GM23338 (cell line): ENCODE data around the gene NR1H3. TPM values are rescaled to one million over a fixed set of nuclear protein-coding genes. Genes with fewer than 3 reads are reported as not detected.

Experiments
- ATAC-seq: fragments of 200-7000 bp; cut with Tn5 transposase; 3 replicates; pipeline ENCODE4 v1.9.1; 2020
- DNase-seq: peaks from one replicate; pipeline ENCODE4 v3.0.0-alpha.2; 2015; ENCODE audit warnings: low spot score
- H2AFZ ChIP-seq: fragments of 200-600 bp; sonication (generic); 2 replicates; pipeline ENCODE4 v1.8.0; 2016; ENCODE audit warnings: antibody characterized with exemption, mild to moderate bottlenecking, moderate library complexity
- H3F3A ChIP-seq: fragments of 200-600 bp; sonication (generic); replicated peaks from 2 replicates; pipeline ENCODE4 v1.8.0; 2017; ENCODE audit warnings: antibody characterized with exemption, mixed run types, low read depth
- H3K27ac ChIP-seq: fragments of 200-600 bp; sonication (generic); 2 replicates; pipeline ENCODE4 v1.6.1; 2016; ENCODE audit warnings: low read depth
- H3K27me3 ChIP-seq: fragments of 200-600 bp; sonication (generic); 2 replicates; pipeline ENCODE4 v1.8.0; 2016; ENCODE audit warnings: mild to moderate bottlenecking, mixed run types, moderate library complexity; ENCODE audit not compliant: insufficient read depth
- H3K36me3 ChIP-seq: fragments of 200-600 bp; sonication (generic); 2 replicates; pipeline ENCODE4 v1.8.0; 2016; ENCODE audit warnings: mild to moderate bottlenecking; ENCODE audit not compliant: insufficient read depth
- H3K4me1 ChIP-seq: fragments of 200-600 bp; sonication (generic); 2 replicates; pipeline ENCODE4 v1.8.0; 2016; ENCODE audit warnings: mild to moderate bottlenecking, moderate library complexity; ENCODE audit not compliant: insufficient read depth
- H3K4me2 ChIP-seq: fragments of 200-600 bp; sonication (generic); 2 replicates; pipeline ENCODE4 v1.7.1; 2017; ENCODE audit warnings: mixed run types
- H3K4me3 ChIP-seq: fragments of 200-600 bp; sonication (generic); 2 replicates; pipeline ENCODE4 v1.6.1; 2016; ENCODE audit warnings: mixed run types
- H3K79me2 ChIP-seq: fragments of 200-600 bp; sonication (generic); replicated peaks from 2 replicates; pipeline ENCODE4 v1.8.0; 2017; ENCODE audit warnings: mild to moderate bottlenecking; ENCODE audit not compliant: insufficient read depth
- H3K9me2 ChIP-seq: fragments of 200-600 bp; sonication (generic); 2 replicates; pipeline ENCODE4 v1.8.0; 2017; ENCODE audit not compliant: insufficient read depth
- H4K20me1 ChIP-seq: fragments of 200-600 bp; sonication (generic); replicated peaks from 2 replicates; pipeline ENCODE4 v1.8.0; 2017; ENCODE audit warnings: mild to moderate bottlenecking; ENCODE audit not compliant: insufficient read depth
- H3K27ac Mint-ChIP-seq: 2 replicates; pipeline ENCODE4 v1.8.0; 2020; ENCODE audit warnings: inconsistent platforms, mild to moderate bottlenecking, moderate library complexity, mixed read lengths
- H3K27me3 Mint-ChIP-seq: 3 replicates; pipeline ENCODE4 v1.8.0; 2022; ENCODE audit warnings: low read depth, mild to moderate bottlenecking, moderate library complexity, mixed read lengths, inconsistent platforms; ENCODE audit not compliant: insufficient read depth, poor library complexity
- H3K36me3 Mint-ChIP-seq: 3 replicates; pipeline ENCODE4 v1.8.0; 2021; ENCODE audit warnings: low read depth, mild to moderate bottlenecking, inconsistent platforms, moderate library complexity, mixed read lengths
- H3K4me1 Mint-ChIP-seq: 3 replicates; pipeline ENCODE4 v1.8.0; 2020; ENCODE audit warnings: mild to moderate bottlenecking, inconsistent platforms, mixed read lengths
- H3K4me3 Mint-ChIP-seq: 3 replicates; pipeline ENCODE4 v1.8.0; 2021; ENCODE audit warnings: moderate library complexity, mild to moderate bottlenecking, inconsistent platforms, mixed read lengths
- H3K9me3 Mint-ChIP-seq: 3 replicates; pipeline ENCODE4 v1.8.0; 2020; ENCODE audit warnings: moderate library complexity, mild to moderate bottlenecking, inconsistent platforms, mixed read lengths
- CREB1 ChIP-seq: fragments of 250-450 bp; sonication (Bioruptor Pico); IDR thresholded peaks from 2 replicates; pipeline ENCODE4 v1.5.0; 2020; ENCODE audit warnings: low read depth, mild to moderate bottlenecking, moderate library complexity
- EZH2 ChIP-seq: fragments of 200-600 bp; sonication (generic); IDR thresholded peaks from one replicate; pipeline ENCODE4 v1.8.0; 2017; ENCODE audit warnings: antibody characterized with exemption, mild to moderate bottlenecking, low read depth; ENCODE audit not compliant: unreplicated experiment
- EZH2phosphoT487 ChIP-seq: fragments of 200-600 bp; sonication (generic); IDR thresholded peaks from one replicate; pipeline ENCODE4 v1.8.1; 2018; ENCODE audit warnings: antibody characterized with exemption; ENCODE audit not compliant: unreplicated experiment
- JUNB ChIP-seq: IDR thresholded peaks from one replicate; pipeline ENCODE4 v1.6.1; 2016; ENCODE audit warnings: antibody characterized with exemption; ENCODE audit not compliant: unreplicated experiment
- NANOG ChIP-seq: IDR thresholded peaks from 2 replicates; pipeline ENCODE4 v1.6.1; 2016; ENCODE audit warnings: antibody characterized with exemption, borderline replicate concordance
- POLR2AphosphoS5 ChIP-seq: IDR thresholded peaks from 2 replicates; pipeline ENCODE4 v1.6.1; 2016; ENCODE audit warnings: antibody characterized with exemption, low read depth
- STAT1 ChIP-seq: IDR thresholded peaks from one replicate; pipeline ENCODE4 v1.6.1; 2016; ENCODE audit warnings: antibody characterized with exemption; ENCODE audit not compliant: unreplicated experiment
- ZNF114 ChIP-seq: fragments of 250-450 bp; sonication (Bioruptor Pico); IDR thresholded peaks from 2 replicates; pipeline ENCODE4 v1.5.0; 2020; ENCODE audit warnings: mild to moderate bottlenecking, moderate library complexity
- ZNF331 ChIP-seq: fragments of 250-450 bp; sonication (Bioruptor Pico); IDR thresholded peaks from 2 replicates; pipeline ENCODE4 v1.5.0; 2020; ENCODE audit warnings: low read depth, mild to moderate bottlenecking, moderate library complexity
- polyA plus RNA-seq: library from polyadenylated mRNA; unstranded; fragments of >200 nt; fragmentation: Nextera tagmentation; extraction: Ambion mirVana; gene quantifications from 2 replicates; pipeline ENCODE4 v1.2.1, GENCODE V29; 2016
- total RNA-seq: library from RNA; depleted of rRNA; stranded (reverse); fragments of >200 nt; shearing (Covaris generic); gene quantifications from 2 replicates; pipeline ENCODE4 v1.2.3, GENCODE V29; 2014
- TF ChIP-seq, protein P1 (sequence below): fragments of 250-450 bp; sonication (Bioruptor Pico); IDR thresholded peaks from 2 replicates; pipeline ENCODE4 v1.5.0; 2020; ENCODE audit warnings: mild to moderate bottlenecking, moderate library complexity
- TF ChIP-seq, protein P2 (sequence below): IDR thresholded peaks from one replicate; pipeline ENCODE4 v1.6.1; 2018; ENCODE audit warnings: antibody characterized with exemption; ENCODE audit not compliant: unreplicated experiment
- TF ChIP-seq, protein P3 (sequence below): IDR thresholded peaks from 2 replicates; pipeline ENCODE4 v1.6.1; 2016; ENCODE audit warnings: antibody characterized with exemption
- TF ChIP-seq, protein P4 (sequence below), 2 experiments: fragments of 200-600 bp in 1 of 2; sonication (generic) in 1 of 2; conservative IDR thresholded peaks; 2 replicates each; pipeline versions ENCODE4 v1.5.1 to v1.6.1; 2016 to 2017; ENCODE audit warnings: antibody characterized with exemption in 2 of 2, low read depth in 2 of 2, mild to moderate bottlenecking in 2 of 2, moderate library complexity in 1 of 2

The NR1H3 gene
- total and polyA plus RNA-seq, 2 experiments from 2014 or later: 16.5 to 23.7 TPM

DNA sequence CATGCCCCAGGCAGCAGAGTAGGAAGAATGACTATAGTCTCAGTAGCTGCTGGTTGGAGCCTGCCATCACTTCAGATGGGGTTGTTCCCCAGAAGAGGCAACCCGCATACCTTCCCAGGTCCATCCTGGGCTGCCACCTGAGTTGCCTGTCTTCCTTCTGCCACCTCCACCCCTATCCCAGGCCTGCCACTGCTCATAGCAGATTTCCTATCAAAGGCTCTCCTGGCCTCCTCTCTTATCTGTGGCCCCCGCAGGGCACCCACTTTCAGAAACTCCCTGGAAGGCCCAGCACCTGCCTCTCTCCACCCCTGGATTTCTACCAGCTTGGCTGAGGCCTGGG, 649 bp upstream of the NR1H3 start:
- peaks cover 2% of the 10 kb centered on the region for H3K27me3 Mint-ChIP-seq
- Histone ChIP-seq H3K4me1 (peaks cover 33% of the 10 kb centered on the region), H3K9me2 (no peaks in the 10 kb centered on the region), H3K79me2 (no peaks in the 10 kb centered on the region), H3K4me3 (peak overlapping the region; percentile 59), H3K4me2 (peak overlapping the region; percentile 88), H3K27ac (peak overlapping the region; percentile 96), H4K20me1 (no peaks in the 10 kb centered on the region), H3K36me3 (no peaks in the 10 kb centered on the region), H3F3A (peaks cover 13% of the 10 kb centered on the region), H2AFZ (peak overlapping the region; percentile 88; the same call in 1 of the 2 replicates), H3K27me3 (no peaks in the 10 kb centered on the region)
- TF ChIP-seq POLR2AphosphoS5 (no peak), STAT1 (no peak), ZNF114 (CRISPR knock-in tag) (no peak), EZH2phosphoT487 (no peak), NANOG (no peak), ZNF331 (no peak), EZH2 (no peak), CREB1 (CRISPR knock-in tag) (no peak), JUNB (no peak)
- TF ChIP-seq, protein P1, sequence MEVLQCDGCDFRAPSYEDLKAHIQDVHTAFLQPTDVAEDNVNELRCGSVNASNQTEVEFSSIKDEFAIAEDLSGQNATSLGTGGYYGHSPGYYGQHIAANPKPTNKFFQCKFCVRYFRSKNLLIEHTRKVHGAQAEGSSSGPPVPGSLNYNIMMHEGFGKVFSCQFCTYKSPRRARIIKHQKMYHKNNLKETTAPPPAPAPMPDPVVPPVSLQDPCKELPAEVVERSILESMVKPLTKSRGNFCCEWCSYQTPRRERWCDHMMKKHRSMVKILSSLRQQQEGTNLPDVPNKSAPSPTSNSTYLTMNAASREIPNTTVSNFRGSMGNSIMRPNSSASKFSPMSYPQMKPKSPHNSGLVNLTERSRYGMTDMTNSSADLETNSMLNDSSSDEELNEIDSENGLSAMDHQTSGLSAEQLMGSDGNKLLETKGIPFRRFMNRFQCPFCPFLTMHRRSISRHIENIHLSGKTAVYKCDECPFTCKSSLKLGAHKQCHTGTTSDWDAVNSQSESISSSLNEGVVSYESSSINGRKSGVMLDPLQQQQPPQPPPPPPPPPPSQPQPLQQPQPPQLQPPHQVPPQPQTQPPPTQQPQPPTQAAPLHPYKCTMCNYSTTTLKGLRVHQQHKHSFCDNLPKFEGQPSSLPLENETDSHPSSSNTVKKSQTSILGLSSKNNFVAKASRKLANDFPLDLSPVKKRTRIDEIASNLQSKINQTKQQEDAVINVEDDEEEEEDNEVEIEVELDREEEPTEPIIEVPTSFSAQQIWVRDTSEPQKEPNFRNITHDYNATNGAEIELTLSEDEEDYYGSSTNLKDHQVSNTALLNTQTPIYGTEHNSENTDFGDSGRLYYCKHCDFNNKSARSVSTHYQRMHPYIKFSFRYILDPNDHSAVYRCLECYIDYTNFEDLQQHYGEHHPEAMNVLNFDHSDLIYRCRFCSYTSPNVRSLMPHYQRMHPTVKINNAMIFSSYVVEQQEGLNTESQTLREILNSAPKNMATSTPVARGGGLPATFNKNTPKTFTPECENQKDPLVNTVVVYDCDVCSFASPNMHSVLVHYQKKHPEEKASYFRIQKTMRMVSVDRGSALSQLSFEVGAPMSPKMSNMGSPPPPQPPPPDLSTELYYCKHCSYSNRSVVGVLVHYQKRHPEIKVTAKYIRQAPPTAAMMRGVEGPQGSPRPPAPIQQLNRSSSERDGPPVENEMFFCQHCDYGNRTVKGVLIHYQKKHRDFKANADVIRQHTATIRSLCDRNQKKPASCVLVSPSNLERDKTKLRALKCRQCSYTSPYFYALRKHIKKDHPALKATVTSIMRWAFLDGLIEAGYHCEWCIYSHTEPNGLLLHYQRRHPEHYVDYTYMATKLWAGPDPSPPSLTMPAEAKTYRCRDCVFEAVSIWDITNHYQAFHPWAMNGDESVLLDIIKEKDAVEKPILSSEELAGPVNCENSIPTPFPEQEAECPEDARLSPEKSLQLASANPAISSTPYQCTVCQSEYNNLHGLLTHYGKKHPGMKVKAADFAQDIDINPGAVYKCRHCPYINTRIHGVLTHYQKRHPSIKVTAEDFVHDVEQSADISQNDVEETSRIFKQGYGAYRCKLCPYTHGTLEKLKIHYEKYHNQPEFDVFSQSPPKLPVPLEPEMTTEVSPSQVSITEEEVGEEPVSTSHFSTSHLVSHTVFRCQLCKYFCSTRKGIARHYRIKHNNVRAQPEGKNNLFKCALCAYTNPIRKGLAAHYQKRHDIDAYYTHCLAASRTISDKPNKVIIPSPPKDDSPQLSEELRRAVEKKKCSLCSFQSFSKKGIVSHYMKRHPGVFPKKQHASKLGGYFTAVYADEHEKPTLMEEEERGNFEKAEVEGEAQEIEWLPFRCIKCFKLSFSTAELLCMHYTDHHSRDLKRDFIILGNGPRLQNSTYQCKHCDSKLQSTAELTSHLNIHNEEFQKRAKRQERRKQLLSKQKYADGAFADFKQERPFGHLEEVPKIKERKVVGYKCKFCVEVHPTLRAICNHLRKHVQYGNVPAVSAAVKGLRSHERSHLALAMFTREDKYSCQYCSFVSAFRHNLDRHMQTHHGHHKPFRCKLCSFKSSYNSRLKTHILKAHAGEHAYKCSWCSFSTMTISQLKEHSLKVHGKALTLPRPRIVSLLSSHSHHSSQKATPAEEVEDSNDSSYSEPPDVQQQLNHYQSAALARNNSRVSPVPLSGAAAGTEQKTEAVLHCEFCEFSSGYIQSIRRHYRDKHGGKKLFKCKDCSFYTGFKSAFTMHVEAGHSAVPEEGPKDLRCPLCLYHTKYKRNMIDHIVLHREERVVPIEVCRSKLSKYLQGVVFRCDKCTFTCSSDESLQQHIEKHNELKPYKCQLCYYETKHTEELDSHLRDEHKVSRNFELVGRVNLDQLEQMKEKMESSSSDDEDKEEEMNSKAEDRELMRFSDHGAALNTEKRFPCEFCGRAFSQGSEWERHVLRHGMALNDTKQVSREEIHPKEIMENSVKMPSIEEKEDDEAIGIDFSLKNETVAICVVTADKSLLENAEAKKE (CRISPR knock-in tag): no peak
- TF ChIP-seq, protein P2, sequence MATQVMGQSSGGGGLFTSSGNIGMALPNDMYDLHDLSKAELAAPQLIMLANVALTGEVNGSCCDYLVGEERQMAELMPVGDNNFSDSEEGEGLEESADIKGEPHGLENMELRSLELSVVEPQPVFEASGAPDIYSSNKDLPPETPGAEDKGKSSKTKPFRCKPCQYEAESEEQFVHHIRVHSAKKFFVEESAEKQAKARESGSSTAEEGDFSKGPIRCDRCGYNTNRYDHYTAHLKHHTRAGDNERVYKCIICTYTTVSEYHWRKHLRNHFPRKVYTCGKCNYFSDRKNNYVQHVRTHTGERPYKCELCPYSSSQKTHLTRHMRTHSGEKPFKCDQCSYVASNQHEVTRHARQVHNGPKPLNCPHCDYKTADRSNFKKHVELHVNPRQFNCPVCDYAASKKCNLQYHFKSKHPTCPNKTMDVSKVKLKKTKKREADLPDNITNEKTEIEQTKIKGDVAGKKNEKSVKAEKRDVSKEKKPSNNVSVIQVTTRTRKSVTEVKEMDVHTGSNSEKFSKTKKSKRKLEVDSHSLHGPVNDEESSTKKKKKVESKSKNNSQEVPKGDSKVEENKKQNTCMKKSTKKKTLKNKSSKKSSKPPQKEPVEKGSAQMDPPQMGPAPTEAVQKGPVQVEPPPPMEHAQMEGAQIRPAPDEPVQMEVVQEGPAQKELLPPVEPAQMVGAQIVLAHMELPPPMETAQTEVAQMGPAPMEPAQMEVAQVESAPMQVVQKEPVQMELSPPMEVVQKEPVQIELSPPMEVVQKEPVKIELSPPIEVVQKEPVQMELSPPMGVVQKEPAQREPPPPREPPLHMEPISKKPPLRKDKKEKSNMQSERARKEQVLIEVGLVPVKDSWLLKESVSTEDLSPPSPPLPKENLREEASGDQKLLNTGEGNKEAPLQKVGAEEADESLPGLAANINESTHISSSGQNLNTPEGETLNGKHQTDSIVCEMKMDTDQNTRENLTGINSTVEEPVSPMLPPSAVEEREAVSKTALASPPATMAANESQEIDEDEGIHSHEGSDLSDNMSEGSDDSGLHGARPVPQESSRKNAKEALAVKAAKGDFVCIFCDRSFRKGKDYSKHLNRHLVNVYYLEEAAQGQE: no peak
- TF ChIP-seq, protein P3, sequence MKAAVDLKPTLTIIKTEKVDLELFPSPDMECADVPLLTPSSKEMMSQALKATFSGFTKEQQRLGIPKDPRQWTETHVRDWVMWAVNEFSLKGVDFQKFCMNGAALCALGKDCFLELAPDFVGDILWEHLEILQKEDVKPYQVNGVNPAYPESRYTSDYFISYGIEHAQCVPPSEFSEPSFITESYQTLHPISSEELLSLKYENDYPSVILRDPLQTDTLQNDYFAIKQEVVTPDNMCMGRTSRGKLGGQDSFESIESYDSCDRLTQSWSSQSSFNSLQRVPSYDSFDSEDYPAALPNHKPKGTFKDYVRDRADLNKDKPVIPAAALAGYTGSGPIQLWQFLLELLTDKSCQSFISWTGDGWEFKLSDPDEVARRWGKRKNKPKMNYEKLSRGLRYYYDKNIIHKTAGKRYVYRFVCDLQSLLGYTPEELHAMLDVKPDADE: no peak
- TF ChIP-seq, protein P4, sequence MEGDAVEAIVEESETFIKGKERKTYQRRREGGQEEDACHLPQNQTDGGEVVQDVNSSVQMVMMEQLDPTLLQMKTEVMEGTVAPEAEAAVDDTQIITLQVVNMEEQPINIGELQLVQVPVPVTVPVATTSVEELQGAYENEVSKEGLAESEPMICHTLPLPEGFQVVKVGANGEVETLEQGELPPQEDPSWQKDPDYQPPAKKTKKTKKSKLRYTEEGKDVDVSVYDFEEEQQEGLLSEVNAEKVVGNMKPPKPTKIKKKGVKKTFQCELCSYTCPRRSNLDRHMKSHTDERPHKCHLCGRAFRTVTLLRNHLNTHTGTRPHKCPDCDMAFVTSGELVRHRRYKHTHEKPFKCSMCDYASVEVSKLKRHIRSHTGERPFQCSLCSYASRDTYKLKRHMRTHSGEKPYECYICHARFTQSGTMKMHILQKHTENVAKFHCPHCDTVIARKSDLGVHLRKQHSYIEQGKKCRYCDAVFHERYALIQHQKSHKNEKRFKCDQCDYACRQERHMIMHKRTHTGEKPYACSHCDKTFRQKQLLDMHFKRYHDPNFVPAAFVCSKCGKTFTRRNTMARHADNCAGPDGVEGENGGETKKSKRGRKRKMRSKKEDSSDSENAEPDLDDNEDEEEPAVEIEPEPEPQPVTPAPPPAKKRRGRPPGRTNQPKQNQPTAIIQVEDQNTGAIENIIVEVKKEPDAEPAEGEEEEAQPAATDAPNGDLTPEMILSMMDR (conservative IDR thresholded peaks at IDR 0.05; ENCODE audit: low read depth in 2 of 2): no peak
- H3K9me3 Mint-ChIP-seq: no peaks in the 10 kb centered on the region
- peak; percentile 1 for ATAC-seq
- H3K27ac Mint-ChIP-seq: peak overlapping the region; percentile 87
- DNase-seq: no peak
- H3K4me3 Mint-ChIP-seq: peak overlapping the region; percentile 64
- H3K36me3 Mint-ChIP-seq: no peaks in the 10 kb centered on the region
- peaks cover 33% of the 10 kb centered on the region for H3K4me1 Mint-ChIP-seq
